ENCODE measurements around the gene KCNC1.
A peak's percentile ranks its signal among the peaks of the same experiment; 100 is the strongest.

Gene KCNC1

DNA sequence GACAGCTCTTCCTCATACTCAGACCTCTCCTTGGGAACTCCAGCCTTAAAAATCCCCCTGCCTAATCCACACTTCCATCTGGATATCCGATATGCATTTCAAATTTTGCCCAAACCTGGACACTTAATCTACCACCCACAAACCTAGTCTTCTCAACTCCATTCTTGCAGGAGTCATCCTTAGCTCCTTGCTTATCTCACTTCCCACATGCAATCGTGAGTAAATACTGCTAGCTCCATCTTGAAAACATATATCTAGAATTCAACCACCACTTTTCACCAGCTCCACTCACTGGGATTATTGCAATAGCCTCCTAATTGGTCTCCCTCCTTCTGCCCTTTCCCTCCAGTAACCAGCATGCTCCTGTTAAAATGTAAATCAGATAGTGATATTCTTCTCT lies 17.8 kb upstream of the KCNC1 start:
- no peak for DNase-seq

DNA sequence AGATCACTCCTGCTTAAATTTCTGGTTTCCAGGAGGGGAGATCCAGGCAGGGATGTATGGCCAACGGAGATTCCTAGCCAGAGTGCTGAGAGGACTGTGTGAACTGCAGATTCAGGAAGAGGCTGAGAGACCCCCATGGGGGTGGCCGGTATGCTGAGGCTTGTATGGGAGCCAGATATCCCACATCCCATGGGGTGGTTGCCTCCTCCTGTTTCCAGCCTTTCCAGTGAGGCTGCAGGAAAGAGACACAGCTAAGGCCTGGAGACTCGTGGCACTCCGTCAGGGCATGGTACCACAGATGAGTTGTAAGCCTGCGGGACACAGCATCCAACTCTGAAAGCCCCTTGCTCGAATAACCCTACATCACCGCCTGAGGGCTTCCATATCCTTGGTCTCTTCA lies 16.6 kb upstream of the KCNC1 start:
- DNase-seq: no peak

DNA sequence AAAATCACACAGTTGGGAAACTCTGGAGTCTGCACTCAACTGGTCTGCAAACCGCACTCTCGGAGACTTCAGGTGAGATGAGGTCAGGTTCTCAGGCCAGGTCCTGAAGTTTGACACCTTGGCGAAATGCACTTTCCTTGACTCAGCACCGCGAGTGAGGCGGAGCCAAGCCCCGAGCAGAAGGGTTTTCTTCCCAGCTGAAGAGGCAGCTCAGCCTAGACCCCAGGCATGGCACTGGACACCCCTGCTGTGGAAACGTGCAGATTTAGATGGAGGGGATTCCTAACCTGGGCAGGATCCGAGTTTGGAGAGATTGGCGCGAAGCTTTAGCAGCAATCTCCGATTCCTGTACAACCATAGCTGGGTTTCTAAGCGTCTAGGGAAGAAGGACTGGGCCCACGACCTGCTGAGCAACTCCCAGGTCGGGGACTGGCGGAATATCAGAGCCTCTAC lies 16.0 kb upstream of the KCNC1 start:
- no peak for DNase-seq

DNA sequence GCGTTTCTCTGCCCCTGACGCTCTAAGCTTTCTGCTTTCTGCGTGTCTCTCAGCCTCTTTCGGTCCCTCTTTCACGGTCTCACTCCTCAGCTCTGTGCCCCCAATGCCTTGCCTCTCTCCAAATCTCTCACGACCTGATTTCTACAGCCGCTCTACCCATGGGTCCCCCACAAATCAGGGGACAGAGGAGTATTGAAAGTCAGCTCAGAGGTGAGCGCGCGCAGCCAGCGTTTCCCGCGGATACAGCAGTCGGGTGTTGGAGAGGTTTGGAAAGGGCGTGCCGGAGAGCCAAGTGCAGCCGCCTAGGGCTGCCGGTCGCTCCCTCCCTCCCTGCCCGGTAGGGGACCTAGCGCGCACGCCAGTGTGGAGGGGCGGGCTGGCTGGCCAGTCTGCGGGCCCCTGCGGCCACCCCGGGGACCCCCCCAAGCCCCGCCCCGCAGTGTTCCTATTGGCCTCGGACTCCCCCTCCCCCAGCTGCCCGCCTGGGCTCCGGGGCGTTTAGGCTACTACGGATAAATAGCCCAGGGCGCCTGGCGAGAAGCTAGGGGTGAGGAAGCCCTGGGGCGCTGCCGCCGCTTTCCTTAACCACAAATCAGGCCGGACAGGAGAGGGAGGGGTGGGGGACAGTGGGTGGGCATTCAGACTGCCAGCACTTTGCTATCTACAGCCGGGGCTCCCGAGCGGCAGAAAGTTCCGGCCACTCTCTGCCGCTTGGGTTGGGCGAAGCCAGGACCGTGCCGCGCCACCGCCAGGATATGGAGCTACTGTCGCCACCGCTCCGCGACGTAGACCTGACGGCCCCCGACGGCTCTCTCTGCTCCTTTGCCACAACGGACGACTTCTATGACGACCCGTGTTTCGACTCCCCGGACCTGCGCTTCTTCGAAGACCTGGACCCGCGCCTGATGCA lies 15.3 kb upstream of the KCNC1 start, which contains the start of gene MYOD1:
Gene MYOD1, plus strand, starts transcription at position 544 of the 910 bp plus-strand sequence. Its CDS starts 212 bp downstream, at position 756.
- DNase-seq: peak; percentile 33

DNA sequence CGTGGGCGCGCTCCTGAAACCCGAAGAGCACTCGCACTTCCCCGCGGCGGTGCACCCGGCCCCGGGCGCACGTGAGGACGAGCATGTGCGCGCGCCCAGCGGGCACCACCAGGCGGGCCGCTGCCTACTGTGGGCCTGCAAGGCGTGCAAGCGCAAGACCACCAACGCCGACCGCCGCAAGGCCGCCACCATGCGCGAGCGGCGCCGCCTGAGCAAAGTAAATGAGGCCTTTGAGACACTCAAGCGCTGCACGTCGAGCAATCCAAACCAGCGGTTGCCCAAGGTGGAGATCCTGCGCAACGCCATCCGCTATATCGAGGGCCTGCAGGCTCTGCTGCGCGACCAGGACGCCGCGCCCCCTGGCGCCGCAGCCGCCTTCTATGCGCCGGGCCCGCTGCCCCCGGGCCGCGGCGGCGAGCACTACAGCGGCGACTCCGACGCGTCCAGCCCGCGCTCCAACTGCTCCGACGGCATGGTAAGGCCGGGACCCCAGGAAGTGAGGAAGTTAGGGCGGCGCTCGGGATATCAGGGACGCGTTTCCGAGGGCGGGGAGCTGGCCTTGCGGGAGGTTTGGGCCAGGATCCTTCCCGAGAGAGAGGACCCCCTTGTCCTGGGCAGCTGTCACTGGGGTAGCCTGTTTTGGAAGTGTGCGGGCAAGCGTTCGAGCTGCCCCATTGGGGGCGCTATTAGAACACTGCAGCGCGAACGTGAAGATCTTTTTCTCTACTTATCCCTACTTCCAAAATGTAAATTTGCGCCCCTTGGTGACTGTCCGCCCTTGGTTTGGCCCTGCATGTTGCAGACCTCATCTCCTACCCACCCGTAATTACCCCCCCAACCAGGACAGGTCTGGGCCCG lies 14.4 kb upstream of the KCNC1 start:
- DNase-seq: no peak

DNA sequence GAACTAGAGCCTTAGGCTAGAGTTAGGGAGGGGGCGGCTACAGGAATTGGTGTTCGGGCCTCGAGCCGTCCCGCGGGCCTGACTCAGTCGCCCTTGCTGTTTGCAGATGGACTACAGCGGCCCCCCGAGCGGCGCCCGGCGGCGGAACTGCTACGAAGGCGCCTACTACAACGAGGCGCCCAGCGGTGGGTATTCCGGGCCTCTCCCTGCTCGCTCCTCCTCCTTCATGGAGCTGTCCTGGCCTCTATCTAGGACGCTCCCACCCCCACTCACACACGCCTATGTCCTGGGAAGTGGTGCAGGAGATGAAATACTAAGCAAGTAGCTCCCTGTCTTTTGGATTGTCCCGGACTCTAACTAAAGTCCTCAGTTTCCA lies 13.8 kb upstream of the KCNC1 start:
- DNase-seq: no peak

DNA sequence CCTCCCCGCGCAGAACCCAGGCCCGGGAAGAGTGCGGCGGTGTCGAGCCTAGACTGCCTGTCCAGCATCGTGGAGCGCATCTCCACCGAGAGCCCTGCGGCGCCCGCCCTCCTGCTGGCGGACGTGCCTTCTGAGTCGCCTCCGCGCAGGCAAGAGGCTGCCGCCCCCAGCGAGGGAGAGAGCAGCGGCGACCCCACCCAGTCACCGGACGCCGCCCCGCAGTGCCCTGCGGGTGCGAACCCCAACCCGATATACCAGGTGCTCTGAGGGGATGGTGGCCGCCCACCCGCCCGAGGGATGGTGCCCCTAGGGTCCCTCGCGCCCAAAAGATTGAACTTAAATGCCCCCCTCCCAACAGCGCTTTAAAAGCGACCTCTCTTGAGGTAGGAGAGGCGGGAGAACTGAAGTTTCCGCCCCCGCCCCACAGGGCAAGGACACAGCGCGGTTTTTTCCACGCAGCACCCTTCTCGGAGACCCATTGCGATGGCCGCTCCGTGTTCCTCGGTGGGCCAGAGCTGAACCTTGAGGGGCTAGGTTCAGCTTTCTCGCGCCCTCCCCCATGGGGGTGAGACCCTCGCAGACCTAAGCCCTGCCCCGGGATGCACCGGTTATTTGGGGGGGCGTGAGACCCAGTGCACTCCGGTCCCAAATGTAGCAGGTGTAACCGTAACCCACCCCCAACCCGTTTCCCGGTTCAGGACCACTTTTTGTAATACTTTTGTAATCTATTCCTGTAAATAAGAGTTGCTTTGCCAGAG lies 13.2 kb upstream of the KCNC1 start:
- no peak for DNase-seq

DNA sequence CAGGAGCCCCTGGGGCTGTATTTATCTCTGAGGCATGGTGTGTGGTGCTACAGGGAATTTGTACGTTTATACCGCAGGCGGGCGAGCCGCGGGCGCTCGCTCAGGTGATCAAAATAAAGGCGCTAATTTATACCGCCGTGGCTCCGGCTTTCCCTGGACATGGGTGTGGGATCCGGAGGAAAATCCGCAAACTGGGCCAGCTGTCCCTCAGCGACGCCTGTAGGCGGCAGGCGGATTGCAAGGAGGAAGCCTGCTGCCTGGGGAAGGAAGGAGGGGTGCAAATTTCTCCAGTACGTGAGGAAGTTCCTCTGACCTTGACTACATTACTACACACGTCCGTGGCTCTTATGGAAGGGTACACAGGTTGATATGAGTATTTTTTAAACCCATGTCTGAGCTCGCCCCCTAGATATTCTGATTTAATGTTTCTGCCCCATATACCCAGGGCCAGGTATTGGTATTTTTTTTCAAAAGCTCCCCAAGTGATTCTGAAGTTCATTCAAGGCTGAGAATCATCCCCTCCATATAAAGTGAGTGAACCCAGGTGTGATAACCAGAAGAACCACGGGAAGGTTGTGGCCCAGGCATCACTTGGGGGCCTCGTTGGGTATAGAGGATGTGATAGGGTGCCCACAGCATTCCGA lies 12.5 kb upstream of the KCNC1 start:
- peak; percentile 43 for DNase-seq

DNA sequence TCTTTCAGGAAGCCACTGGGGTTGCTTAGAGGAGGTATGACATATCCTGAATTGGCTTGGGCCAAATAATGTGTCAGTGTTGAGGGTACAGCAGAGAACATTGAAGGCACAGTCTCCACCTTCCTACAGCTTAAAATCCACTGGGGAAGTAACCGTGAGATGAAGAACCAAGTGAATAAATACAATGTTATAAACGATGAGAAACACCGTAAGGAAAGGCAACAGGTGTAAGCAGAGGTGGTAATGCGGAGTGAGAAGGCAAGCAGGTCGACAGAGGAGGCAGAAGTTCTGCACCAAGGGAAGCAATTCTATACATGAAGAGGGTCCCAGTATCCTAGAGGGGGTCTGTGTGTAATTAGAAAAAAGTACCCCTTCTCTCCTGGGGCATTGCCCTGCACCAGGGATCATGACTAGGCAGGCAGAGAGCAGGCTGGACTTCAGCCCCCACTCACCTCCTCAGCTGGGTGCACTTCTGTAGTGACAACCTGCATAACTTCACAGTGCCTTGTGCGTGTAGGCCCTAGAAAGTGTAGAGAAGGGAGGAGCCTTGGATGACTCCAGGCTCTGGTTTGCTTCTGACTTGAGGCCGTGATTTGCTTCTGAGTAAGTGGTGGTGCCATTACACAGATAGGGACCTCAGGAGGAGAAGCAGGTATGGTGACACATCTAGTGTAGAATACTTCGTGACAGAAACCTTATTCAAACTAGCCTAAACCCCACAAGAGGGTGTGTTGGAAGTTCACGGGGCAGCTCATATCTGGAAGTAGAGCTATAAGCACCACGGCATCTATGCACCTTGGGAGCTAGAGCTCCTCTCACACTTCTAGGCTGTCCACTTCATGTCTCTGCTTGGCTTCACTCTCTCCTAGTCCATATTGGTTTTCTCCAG lies 10.3 kb upstream of the KCNC1 start:
- no peak for DNase-seq

DNA sequence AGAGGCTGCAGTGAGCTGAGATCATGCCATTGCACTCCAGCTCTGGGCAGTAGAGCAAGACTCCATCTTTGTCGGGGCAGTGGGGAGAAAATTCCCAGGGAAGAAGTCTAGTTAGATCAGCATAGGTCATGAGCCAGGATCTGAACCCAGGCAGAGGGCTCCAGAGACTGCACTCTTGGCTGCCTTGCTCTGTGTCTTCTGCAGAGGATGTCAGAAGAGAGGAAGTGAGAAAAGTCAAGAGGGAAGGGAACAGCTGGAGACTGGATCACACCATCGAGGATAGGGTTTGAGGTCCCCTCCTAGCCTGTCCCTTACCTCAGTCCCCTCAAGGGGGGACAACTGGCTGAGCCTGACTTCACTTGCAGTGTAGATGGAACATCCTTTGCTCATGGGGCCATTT lies 9.4 kb upstream of the KCNC1 start:
- no peak for DNase-seq

DNA sequence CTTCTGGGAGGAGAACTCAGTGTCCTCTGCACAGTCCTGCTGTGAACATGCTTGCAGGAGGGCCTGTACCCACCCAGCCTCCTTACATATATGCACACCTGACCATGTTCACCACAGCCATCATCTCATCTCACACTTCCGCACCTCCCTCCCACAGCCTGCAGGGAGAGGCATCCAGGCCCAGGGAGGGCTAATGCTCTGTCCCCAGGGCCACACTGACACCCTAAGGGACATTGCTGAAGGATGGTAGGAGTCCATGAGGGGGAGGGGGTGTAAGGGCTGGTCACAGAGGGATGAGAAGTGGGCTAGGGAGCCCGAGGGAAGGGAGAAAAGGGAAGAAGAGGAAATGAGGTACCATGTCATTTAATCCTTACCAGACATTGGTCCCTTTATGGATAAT lies 4.4 kb upstream of the KCNC1 start:
- no peak for DNase-seq

DNA sequence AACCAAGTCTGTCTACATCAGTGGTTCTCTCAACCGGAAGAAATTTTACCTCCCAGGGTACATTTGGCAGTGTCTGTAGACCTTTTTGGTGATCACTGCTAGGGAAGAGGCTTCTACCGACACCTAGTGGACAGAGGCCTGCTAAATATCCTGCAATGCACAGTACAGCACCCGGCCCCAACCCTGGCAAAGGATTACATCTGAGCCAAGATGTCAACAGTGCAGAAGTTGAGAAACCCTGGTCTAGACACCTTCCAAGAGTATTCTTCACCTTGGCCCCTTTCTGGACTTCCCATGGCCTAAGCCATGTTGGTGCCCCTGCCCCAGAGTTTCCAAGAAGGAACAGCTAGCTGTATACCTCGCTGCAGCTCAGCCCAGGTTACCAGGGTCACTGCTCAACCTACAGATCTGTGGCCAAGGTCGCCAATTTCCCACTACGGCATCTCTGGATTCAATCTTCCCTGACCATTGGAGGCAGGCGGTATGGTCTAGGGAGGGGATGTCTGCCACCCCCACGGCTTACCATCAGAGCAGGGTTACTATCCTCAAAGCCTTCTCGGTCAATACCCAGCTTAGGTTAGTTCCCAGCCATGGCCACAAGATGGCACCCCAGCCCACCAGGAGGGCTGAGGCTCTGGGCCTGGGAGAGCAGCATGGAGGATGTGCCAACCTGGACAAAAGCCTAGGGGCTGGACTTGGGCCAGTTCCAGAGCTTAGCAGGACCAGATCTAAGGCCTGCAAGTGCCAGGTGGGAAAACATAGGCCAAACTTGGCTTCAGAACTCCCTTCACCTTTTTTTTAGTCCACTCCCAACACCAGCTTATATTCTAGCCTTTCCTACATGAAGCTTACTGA lies 3.7 kb upstream of the KCNC1 start:
- peak; percentile 81 for DNase-seq

DNA sequence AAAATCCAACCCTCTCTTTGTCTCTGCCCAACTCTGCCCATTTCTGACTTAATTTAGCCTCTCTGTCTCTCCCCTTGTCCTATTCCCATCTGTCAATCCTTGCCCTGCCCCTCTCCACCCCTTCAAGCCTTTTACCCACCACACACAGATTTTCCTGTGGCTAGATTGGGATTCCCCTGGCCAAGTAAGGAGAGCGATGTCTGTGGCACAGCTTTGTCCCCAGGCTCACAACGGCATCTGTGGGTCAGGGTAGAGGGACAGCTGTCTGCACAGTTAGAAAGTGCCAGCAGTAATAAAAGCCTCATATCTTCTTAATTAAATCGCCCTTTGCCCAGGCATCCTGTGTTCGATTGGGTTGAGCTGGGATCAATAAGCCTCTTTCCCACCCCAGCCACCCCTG lies 1.3 kb upstream of the KCNC1 start:
- no peak for DNase-seq

DNA sequence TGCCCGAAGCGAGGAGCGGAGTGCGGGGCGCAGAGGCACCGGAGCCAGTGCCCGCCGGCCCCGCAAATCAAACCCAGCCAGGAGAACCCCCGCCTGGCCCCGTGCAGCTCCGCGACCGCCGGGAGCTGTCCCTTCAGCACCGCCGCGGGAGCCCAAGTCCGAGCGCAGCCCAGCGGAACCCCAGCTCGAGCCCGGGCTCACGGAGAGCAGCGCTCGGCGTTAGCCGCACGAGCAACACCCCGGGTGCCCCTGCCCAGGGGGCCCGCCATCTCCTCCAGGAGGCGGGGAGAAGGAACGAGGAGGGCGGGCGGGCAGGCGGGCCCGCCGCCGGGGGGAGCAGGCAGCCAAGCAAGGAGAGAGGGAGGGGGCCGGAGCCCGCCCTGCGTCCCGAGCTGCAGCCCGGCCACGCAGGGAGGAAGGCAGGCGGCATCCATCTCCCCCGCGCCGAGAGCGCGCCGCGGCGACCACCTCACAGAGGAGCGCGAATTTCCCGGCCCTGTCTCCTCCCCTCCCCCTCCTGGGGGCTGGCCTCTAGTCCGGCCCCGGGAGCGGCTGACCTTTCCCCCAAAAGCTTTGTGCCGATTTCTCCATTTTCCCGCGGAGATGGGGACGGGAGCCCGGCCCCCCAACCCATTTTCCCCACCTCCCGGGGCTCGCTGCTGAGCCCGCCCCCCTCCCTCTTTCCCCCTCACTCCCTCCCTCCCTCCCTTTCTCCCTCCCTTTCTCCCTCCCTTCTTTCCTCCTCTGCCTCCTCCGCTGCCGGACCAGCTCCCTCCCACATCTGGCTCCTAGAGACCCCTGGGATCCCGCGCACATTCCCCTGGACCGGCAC lies 621 bp downstream of the KCNC1 start:
- no peak for DNase-seq

DNA sequence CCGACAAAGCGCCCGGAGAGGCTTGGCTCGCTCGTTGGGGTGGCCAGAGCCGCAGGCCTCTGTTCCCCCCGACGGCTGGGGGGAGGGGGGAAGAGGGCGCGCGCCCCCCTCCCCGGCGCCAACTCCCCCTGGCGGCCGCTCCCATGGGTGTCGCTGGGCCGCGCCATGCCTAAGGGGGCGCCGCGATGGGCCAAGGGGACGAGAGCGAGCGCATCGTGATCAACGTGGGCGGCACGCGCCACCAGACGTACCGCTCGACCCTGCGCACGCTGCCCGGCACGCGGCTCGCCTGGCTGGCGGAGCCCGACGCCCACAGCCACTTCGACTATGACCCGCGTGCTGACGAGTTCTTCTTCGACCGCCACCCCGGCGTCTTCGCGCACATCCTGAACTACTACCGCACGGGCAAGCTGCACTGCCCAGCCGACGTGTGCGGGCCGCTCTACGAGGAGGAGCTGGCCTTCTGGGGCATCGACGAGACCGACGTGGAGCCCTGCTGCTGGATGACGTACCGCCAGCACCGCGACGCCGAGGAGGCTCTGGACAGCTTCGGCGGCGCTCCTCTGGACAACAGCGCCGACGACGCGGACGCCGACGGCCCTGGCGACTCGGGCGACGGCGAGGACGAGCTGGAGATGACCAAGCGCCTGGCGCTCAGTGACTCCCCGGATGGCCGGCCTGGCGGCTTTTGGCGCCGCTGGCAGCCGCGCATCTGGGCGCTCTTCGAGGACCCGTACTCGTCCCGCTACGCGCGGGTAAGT lies 1.4 kb downstream of the KCNC1 start:
- DNase-seq: no peak

DNA sequence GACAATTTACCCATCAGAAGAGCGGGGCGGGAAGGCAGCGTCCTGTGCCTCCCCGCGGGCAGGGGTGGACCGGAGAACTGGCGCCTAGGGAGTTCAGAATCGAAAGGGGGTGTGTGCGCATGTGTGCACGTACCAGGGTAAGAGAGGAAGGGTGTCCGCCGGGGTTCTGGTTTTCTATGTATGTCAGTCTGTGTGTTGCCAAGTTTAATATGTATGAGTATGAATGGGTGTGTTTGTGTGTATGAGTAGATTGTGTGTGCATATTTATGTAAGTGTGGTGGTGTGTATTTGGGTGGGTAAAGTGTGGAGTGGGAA lies 2.0 kb downstream of the KCNC1 start:
- DNase-seq: no peak

DNA sequence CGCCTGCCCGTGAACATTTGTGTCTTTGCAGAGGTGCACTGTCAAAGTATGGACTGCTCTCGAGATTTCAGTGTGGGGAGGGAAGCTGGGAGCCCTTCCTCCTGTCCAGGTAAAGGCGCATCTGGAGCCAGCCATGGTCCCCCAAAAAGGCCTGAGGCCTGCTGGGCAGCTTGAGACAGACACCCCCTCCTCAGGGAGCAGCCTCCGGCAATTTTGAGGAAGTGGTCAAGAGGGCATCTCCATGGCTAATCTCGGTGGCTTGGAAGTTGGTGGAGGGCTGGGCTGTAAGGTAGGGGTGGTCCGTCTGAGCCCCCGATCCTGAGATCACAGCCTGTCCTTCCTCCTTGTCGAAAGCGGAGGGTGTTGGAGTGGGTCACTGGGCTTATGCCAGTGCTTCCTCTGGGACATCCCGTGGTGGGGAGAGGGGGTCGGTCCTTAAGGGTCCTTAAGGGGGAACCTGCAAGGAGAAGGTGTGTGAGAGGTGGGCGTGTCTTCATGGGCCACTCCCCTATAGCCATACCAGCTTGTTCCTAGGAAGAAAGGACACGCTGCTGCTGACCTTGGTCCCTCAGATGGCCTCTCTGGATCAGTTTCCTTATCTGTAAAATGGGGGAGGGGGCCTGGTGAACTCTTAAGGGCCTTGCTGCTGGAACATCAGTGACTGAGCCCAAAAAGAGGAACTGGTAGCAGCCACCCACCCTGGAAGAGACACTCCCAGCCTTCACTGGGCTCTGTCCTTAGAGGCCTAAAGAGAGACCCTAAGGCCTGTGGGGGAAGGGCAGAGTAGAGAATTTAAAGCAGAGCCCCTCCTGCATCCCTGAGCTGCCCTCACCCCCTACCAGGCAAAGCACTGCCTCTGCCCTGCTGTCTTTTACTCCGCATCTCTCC lies 2.6 kb downstream of the KCNC1 start:
- no peak for DNase-seq

Measured in NCI-H748 treated with DMSO at 0.1 percent for 48 hours (cell line).